Mesenteric fat pad (tissue), 1 donor: ENCODE results near the gene LGMN. TPM values are rescaled to one million over a fixed set of nuclear protein-coding genes. Genes with fewer than 3 reads are reported as not detected.
"Not testable (repeated sequence)": the region's sequence is repeated elsewhere in the genome, so short reads cannot be mapped to it uniquely, and the experiment has no call there.

Experiments used
- DNase-seq: peaks from one replicate; pipeline ENCODE4 v3.0.0-alpha.2; 2020; ENCODE audit warnings: low spot score
- long read RNA-seq: library from polyadenylated mRNA; unstranded; transcript quantifications from one replicate; pipeline ENCODE4 v2.0.0, GENCODE V29; 2020
- total RNA-seq: library from RNA; stranded (reverse); fragmentation: NEBNext Ultra II Directional; extraction: Animal tissue kit (Norgen Biotek cat#: 25700); gene quantifications from one replicate; pipeline ENCODE4 v1.2.1, GENCODE V29; 2021
- donor health status: DM: yes; HTN: yes; CAD: no.

LGMN gene
- total RNA-seq: 150 TPM
- long read RNA-seq, transcript LGMN-202 (15 exons, 2,115 nt): minor isoform, 8 of 150 reads
- long read RNA-seq, transcript LGMN-201 (14 exons, 2,055 nt): major isoform, 116 of 150 reads
- long read RNA-seq, partial matches to known transcripts: 9 of 150 reads
- long read RNA-seq, other reads (novel, unspliced or antisense): 10 of 150 reads

- peak; percentile 98 for DNase-seq
These were observed at the start of gene LGMN for GRCh38 chr14:92748259-92749016. LGMN (minus strand) TSS chr14:92748627; CDS start chr14:92732786, 15,841 bp downstream.

- DNase-seq: no peak
These were observed 46.5 kb upstream of the LGMN start for GRCh38 chr14:92794961-92795360.

GRCh38 chr14:92794547-92794941 is 46.1 kb upstream of the LGMN start:
- no peak for DNase-seq

GRCh38 chr14:92793709-92794546 is 45.5 kb upstream of the LGMN start, which contains the start of gene GOLGA5:
GOLGA5 (plus strand) TSS chr14:92794305; CDS start chr14:92797438, 3,133 bp downstream.
- peak; percentile 100 for DNase-seq

GRCh38 chr14:92792885-92793284 is 44.5 kb upstream of the LGMN start:
- DNase-seq: no peak

GRCh38 chr14:92789457-92790089 is 41.1 kb upstream of the LGMN start:
- no peak for DNase-seq

GRCh38 chr14:92787554-92787953 is 39.1 kb upstream of the LGMN start:
- DNase-seq: no peak

GRCh38 chr14:92786427-92786756 is 38.0 kb upstream of the LGMN start:
- no peak for DNase-seq

GRCh38 chr14:92785667-92786426 is 37.4 kb upstream of the LGMN start:
- DNase-seq: no peak

- DNase-seq: no peak
These were observed 35.5 kb upstream of the LGMN start for GRCh38 chr14:92783813-92784431.

- DNase-seq: no peak
These were observed 32.9 kb upstream of the LGMN start for GRCh38 chr14:92781350-92781749.

- no peak for DNase-seq
These were observed 32.2 kb upstream of the LGMN start for GRCh38 chr14:92780444-92781232.

- DNase-seq: not testable (repeated sequence)
These were observed 30.6 kb upstream of the LGMN start for GRCh38 chr14:92778868-92779565.

GRCh38 chr14:92775292-92775691 is 26.9 kb upstream of the LGMN start:
- not testable (repeated sequence) for DNase-seq

GRCh38 chr14:92774572-92774971 is 26.1 kb upstream of the LGMN start:
- DNase-seq: no peak

- no peak for DNase-seq
These were observed 22.1 kb upstream of the LGMN start for GRCh38 chr14:92770484-92770883.

GRCh38 chr14:92768795-92769194 is 20.4 kb upstream of the LGMN start:
- DNase-seq: no peak

- DNase-seq: not testable (repeated sequence)
These were observed 19.8 kb upstream of the LGMN start for GRCh38 chr14:92768236-92768635.
